Keratinocyte (primary cell): ENCODE measurements around the gene DHRS12. TPM values are rescaled to one million over a fixed set of nuclear protein-coding genes. Genes with fewer than 3 reads are reported as not detected.

Experiments used
- DNase-seq: peaks from one replicate; pipeline ENCODE4 v3.0.0-alpha.2; 2011; ENCODE audit warnings: low read depth, missing footprints, low spot score
- FAIRE-seq: peaks from 2 replicates; lab custom pipeline; 2011; peaks lifted over from hg19 to GRCh38; lab: Jason Lieb, UNC
- H2AFZ ChIP-seq: 2 replicates; pipeline ENCODE4 v1.6.0; 2012; ENCODE audit warnings: low read length, control low read depth, inconsistent platforms; ENCODE audit not compliant: control insufficient read depth
- H3K27ac ChIP-seq: 2 replicates; pipeline ENCODE4 v1.5.1; 2011; ENCODE audit warnings: low read length; ENCODE audit not compliant: control insufficient read depth, insufficient read depth
- H3K27me3 ChIP-seq: 3 replicates; pipeline ENCODE4 v1.6.0; 2011; ENCODE audit warnings: low read length; ENCODE audit not compliant: control insufficient read depth, insufficient read depth; ENCODE audit errors: extremely low read depth
- H3K36me3 ChIP-seq, 2 experiments: 2 replicates in 1 of 2; 3 replicates in 1 of 2; pipeline ENCODE4 v1.5.1; 2011; ENCODE audit warnings: low read length in 2 of 2, mild to moderate bottlenecking in 1 of 2; ENCODE audit not compliant: control insufficient read depth in 2 of 2, insufficient read depth in 2 of 2; ENCODE audit errors: extremely low read depth in 1 of 2
- H3K4me1 ChIP-seq: 3 replicates; pipeline ENCODE4 v1.5.1; 2011; ENCODE audit warnings: low read length; ENCODE audit not compliant: control insufficient read depth, insufficient read depth; ENCODE audit errors: extremely low read depth
- H3K4me2 ChIP-seq: 3 replicates; pipeline ENCODE4 v1.6.0; 2011; ENCODE audit warnings: low read depth, low read length; ENCODE audit not compliant: control insufficient read depth, insufficient read depth; ENCODE audit errors: extremely low read depth
- H3K4me3 ChIP-seq, 3 experiments: fragments of 200-600 bp in 1 of 3; sonication (generic) in 1 of 3; 2 replicates in 2 of 3; 3 replicates in 1 of 3; pipeline ENCODE4 v1.5.1; 2011 to 2016; ENCODE audit warnings: low read length in 3 of 3, mild to moderate bottlenecking in 3 of 3, control low read depth in 2 of 3, inconsistent platforms in 1 of 3, low read depth in 1 of 3, mixed read lengths in 1 of 3, mixed run types in 1 of 3, moderate library complexity in 1 of 3; ENCODE audit not compliant: control insufficient read depth in 2 of 3, insufficient read depth in 2 of 3; ENCODE audit errors: extremely low read depth in 1 of 3
- H3K79me2 ChIP-seq: 2 replicates; pipeline ENCODE4 v1.6.0; 2012; ENCODE audit warnings: low read length; ENCODE audit not compliant: control insufficient read depth, insufficient read depth
- H3K9ac ChIP-seq: 3 replicates; pipeline ENCODE4 v1.6.0; 2011; ENCODE audit warnings: low read length; ENCODE audit not compliant: control insufficient read depth, insufficient read depth; ENCODE audit errors: extremely low read depth
- H3K9me1 ChIP-seq: 3 replicates; pipeline ENCODE4 v1.6.0; 2011; ENCODE audit warnings: low read length; ENCODE audit not compliant: control insufficient read depth, insufficient read depth; ENCODE audit errors: extremely low read depth
- H3K9me3 ChIP-seq: 2 replicates; pipeline ENCODE4 v1.5.1; 2012; ENCODE audit warnings: low read depth, low read length; ENCODE audit not compliant: control insufficient read depth
- H4K20me1 ChIP-seq: 3 replicates; pipeline ENCODE4 v1.6.0; 2011; ENCODE audit warnings: low read length; ENCODE audit not compliant: control insufficient read depth, insufficient read depth; ENCODE audit errors: extremely low read depth
- EZH2 ChIP-seq: IDR thresholded peaks from one replicate; pipeline ENCODE4 v1.6.1; 2012; ENCODE audit warnings: inconsistent platforms, mild to moderate bottlenecking, low read length, moderate library complexity
- dilution Hi-C: fragments of 300-500 bp; cut with MboI; formaldehyde crosslinking; loops from one replicate; pipeline ENCODE4 v1.7.0; 2020; ENCODE audit warnings: low sequenced_read_pairs; ENCODE audit not compliant: extremely low pct_ligation_motif_present
- polyA plus RNA-seq, 5 experiments: library from polyadenylated mRNA; depleted of rRNA in 3 of 5; stranded (reverse) in 3 of 5; stranded (forward) in 1 of 5; unstranded in 1 of 5; fragments of >200 nt; gene quantifications; 1 replicate in 1 of 5; 2 replicates in 3 of 5; 3 replicates in 1 of 5; pipeline versions ENCODE4 v1.2.1 to v1.2.3, GENCODE V29; 2011 to 2012; ENCODE audit warnings: missing spikeins in 2 of 5, low read depth in 1 of 5, low replicate concordance in 1 of 5
- TF ChIP-seq, protein P1 (sequence below), 3 experiments: IDR thresholded peaks in 1 of 3; conservative IDR thresholded peaks in 1 of 3; optimal IDR thresholded peaks in 1 of 3; 2 replicates in 2 of 3; 3 replicates in 1 of 3; pipeline versions ENCODE3 to v1.5.1; 2011; ENCODE audit warnings: low read length in 3 of 3, mild to moderate bottlenecking in 3 of 3, moderate library complexity in 2 of 3, control low read depth in 1 of 3, inconsistent platforms in 1 of 3; ENCODE audit not compliant: insufficient read depth in 2 of 3; ENCODE audit errors: extremely low read depth in 1 of 3

The DHRS12 gene
- polyA plus RNA-seq, 1 donor (not counting 4 experiments of a cell fraction or from before 2014, with no cell fraction given) = 6.1 TPM

DNA sequence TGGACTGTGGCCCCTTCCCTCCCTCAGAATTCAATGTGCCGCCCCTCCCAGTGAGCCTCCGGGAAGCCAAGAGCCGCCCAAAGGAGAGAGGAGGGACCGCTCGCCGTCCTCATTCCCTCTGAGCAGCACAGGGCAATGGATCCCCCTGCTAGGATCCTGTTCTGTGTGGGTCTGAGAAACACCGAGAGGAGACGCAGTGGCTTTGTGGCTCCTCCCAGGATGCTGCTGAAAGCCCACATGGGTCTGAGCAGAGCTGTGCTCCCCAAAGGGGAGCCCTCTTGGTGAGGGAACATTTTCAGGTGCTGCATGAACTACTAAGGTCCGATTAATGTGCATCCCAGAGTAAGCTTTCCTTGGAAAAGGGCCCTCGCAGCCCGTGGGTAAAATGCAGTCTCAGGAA lies 30.4 kb downstream of the DHRS12 start:
- Histone ChIP-seq H3K9me3 (no peaks in the 10 kb centered on the region), H3K36me3 (peaks cover 0 to 3% of the 10 kb centered on the region in 2 experiments), H3K4me3 (no peak overlapping the region), H3K79me2 (no peaks in the 10 kb centered on the region), H3K9ac (no peak overlapping the region), H4K20me1 (no peaks in the 10 kb centered on the region), H2AFZ (no peak overlapping the region), H3K27me3 (peaks cover 4% of the 10 kb centered on the region), H3K27ac (no peak overlapping the region), H3K4me2 (no peak overlapping the region), H3K4me1 (no peaks in the 10 kb centered on the region), H3K9me1 (no peaks in the 10 kb centered on the region)
- dilution Hi-C loops = no loop called here
- DNase-seq (no peak), FAIRE-seq (no peak)
- TF ChIP-seq, protein P1, sequence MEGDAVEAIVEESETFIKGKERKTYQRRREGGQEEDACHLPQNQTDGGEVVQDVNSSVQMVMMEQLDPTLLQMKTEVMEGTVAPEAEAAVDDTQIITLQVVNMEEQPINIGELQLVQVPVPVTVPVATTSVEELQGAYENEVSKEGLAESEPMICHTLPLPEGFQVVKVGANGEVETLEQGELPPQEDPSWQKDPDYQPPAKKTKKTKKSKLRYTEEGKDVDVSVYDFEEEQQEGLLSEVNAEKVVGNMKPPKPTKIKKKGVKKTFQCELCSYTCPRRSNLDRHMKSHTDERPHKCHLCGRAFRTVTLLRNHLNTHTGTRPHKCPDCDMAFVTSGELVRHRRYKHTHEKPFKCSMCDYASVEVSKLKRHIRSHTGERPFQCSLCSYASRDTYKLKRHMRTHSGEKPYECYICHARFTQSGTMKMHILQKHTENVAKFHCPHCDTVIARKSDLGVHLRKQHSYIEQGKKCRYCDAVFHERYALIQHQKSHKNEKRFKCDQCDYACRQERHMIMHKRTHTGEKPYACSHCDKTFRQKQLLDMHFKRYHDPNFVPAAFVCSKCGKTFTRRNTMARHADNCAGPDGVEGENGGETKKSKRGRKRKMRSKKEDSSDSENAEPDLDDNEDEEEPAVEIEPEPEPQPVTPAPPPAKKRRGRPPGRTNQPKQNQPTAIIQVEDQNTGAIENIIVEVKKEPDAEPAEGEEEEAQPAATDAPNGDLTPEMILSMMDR (optimal IDR thresholded peaks at IDR 0.05 in 1 of 3, IDR thresholded peaks at IDR 0.05 in 1 of 3, conservative IDR thresholded peaks at IDR 0.05 in 1 of 3; ENCODE audit: extremely low read depth in 1 of 3, insufficient read depth in 2 of 3, low read length in 3 of 3) = no peak

DNA sequence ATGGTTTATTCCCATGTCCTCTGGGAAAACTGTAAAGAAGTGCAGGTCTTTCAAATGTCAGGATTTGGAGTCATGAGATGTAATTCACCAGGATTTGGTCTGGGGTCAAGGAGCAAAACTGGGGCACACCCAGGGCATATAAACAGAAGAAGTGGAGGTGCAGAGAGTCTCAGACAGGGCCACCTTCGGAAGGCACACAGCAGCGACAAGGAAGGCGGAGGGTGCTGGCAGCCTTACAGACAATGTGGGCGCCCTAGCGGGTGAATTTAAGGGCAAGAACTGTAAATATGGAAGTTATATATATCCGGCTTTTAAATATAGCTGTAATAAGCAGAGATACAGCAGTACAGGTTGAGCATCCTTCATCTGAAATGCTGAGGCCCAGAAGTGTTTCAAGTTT lies 31.2 kb downstream of the DHRS12 start:
- TF ChIP-seq EZH2 = no peak
- TF ChIP-seq, protein P1 (optimal IDR thresholded peaks at IDR 0.05 in 1 of 3, IDR thresholded peaks at IDR 0.05 in 1 of 3, conservative IDR thresholded peaks at IDR 0.05 in 1 of 3; ENCODE audit: extremely low read depth in 1 of 3, insufficient read depth in 2 of 3, low read length in 3 of 3) = no peak
- dilution Hi-C loops = no loop called here
- Histone ChIP-seq H2AFZ (no peak overlapping the region), H3K27ac (no peak overlapping the region), H3K79me2 (no peaks in the 10 kb centered on the region), H4K20me1 (no peaks in the 10 kb centered on the region), H3K27me3 (peaks cover 4% of the 10 kb centered on the region), H3K9me1 (no peaks in the 10 kb centered on the region), H3K4me2 (no peak overlapping the region), H3K4me3 (no peak overlapping the region), H3K36me3 (peaks cover 4 to 7% of the 10 kb centered on the region in 2 experiments), H3K4me1 (no peaks in the 10 kb centered on the region), H3K9me3 (no peaks in the 10 kb centered on the region), H3K9ac (no peak overlapping the region)
- no peak for FAIRE-seq
- no peak for DNase-seq
